RKO (cell line): ENCODE results near the gene PAX5.

Source experiments
- DNase-seq: peaks from one replicate; pipeline ENCODE4 v3.0.0-alpha.2; 2016; ENCODE audit warnings: low spot score

PAX5 gene

DNA sequence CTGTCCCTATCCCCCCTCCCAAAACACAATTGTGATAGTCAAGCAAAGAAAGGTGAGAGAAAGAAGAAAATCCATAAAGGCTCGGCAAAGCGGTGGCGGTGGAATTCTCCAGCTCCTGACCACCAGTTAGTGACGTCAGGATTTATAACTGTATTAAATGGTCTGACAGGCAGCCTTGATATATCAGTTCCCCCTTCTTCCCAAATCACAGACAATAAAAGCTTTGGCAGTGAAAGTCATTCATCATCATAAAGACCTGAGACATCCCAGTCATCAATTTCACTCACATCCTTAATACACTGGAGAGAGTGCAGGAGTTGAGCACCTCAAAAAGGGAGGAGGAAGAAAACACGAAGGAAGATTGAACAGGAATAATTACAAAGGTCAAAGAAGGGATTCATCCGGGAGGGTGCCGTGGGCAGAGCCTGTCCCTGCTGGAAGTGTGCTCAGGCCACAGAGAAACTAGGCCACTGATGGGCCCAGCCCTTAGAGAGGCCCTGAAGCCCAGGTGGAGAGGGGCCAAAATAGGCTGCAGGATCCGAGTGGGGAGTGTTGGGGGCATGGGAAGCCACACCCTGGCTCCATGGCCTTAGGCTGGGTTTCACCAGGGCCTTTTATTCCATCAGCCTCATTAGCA, 131.9 kb downstream of the PAX5 start:
- no peak for DNase-seq

DNA sequence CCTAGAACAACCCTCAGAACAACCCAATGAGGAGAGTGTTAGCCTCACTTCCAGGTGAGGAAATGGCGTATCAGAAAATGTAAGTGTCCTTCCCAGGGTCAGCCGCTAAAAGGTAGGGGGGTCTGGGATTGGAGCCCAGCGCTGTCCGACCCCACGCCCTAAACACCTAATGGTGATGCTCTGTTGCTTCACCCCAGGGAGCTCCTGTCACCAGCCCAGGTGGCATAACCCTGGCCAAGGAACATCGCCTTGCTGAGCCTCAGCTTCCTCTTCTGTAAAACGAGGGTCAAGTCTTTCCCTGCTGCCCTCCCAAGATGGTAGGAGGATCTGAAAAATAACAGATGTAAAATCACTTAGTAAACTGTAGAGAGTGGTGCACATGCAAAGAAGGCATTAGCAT, 132.5 kb downstream of the PAX5 start:
- DNase-seq, result no peak

DNA sequence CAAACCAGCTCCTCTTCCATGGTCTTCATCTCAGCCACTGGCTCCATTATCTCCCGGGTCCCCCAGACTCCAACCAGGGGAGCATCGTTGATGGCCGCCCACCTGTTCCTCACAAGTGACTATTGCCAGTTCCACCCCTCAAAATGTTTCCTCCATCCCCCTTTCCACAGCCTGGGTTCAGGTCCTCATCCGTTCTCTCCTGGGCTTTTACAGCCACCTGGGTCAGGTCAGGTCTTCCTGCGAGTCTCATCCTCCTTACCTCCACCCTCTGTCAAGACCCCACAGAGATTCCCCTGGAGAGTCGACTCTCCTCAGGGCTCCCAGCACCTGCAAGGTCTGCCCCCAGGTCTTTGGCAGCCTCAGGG, 133.2 kb downstream of the PAX5 start:
- DNase-seq, result no peak

DNA sequence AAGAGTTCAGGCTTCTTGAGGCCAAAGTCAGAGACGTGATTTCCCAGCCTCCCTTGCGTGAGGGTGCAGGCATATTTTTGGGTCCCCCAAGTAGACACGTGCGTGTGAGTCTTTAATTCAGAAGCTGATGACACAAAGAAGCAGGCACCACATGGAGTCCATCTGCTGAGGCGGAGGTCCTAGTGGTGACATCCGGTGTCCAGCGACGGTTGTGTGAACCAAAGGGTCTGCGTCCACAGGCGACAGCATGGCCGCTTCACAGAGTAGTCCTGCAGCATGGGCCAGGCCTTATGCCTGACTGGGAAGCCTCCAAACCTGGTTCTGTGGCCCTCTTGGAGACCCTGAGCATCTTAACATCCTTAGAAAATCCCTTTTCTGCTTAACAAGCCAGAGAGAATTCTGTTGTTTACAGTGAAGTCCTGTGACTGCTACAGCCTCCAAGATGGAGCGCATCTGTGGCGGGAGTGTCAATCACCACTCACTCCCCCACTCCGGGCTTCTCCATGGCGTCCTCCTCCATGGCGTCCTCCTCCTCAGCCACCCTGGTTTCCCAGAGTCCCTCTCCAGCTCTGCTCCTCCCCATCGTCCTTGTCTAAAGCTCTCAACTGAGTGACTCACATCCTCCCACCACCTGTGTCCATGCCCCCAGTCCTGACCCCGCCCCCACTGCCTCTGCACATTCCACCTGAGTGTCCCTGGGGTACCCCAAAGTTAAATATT, 133.8 kb downstream of the PAX5 start:
- no peak for DNase-seq

DNA sequence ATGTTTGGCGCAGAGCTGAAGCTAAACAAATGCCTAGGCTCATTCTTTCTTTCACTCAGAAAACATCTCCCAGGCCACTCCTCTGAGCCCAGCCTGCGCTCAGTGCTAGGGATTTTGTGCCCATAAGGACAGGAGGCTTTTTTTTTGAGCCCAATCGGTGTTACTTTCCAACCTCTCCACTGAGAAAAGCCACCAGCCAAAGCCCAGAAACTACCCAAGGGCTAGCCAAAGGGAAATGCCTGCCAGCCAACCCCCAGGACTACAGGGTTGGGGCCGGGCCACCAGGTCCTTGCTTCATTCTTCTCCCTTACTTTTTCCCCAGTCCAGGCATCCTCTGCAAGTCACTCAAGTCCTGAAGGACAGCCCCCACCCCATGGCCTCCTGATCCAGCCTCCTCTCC, 134.7 kb downstream of the PAX5 start:
- DNase-seq, result no peak

DNA sequence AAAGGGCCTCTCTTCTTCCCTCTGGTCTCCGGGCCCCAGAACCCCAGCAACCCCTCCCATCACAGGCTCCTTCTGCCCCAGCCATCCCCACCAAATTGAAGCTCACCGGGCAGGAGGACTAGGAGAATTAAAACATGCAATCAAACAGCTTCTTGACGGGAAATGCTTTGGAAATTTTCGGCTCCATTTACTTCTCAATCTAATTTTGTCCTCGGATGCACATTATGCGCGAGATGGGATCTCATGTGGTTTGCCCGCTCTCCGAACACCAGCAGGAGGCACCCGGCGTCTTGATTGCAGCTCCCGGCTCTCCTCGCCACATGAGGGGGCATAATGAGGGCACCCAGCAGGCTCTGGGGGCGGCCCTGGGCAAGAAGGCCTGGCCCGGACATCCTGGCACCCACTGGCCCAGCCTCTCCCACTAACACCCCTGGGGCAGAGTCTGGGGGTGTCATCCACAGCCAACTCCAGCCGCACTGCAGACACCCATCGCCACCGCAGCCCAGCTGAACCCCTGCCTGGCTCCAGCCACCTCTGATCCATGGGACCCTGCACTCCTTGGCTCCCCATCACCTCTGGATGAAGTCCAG, 135.5 kb downstream of the PAX5 start:
- DNase-seq, result no peak

DNA sequence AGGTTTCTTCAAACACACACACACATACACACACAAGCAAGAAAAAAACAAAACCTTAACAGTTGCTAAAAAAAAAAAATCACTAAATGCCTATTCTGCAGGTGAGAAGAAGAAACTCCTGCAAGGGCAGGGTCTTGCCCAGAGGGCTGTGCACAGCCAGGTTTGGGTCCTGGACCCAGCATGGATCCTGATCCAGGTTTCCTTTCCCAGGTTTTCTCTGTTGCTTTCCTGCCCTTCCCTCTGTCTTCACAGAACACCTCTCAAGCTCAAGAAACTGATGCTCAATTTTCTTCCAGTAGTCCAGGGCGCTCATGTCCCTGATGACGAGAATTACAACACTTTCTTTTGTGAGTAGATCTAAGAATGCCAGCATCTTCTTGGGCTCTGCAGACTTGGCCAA, 136.6 kb downstream of the PAX5 start:
- no peak for DNase-seq

DNA sequence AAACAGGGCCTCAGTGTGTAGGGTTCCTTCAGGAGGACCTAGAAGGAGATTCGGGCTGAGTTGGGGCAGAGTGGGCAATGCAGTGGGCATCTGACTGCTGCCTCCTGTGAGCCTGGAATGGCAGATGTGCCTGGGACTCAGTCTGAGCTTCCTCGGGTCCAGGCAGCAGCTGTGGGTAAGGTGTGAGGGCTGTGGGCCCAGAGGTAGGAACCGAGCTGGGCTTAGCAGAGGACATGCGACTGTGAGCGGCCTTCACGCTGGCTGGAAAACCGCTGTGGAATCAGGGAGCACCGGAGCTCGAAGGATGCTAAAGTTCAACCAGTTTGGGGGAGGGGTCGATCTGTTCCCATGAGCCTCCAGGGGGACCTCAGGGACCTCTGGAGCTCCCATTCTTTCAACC, 137.0 kb downstream of the PAX5 start:
- no peak for DNase-seq

DNA sequence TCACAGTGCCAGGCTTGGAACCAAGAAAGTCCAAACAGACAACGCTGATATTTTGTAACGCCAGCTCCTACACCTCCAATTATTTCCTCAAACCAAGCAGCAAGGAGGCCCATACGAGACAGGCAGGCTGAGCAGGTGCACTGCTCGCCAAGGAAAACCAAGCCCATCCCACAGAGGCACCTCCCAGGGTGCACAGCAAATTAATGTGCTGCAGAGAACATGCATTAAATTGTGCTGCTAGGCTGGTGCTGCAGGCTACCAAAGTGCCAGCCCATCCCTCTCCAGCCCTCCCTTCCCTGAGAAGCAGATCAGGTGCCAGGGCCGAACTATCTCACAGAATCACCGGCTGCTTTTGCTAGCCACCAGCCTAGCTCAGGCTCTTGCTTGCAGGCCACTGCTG, 137.8 kb downstream of the PAX5 start:
- no peak for DNase-seq

DNA sequence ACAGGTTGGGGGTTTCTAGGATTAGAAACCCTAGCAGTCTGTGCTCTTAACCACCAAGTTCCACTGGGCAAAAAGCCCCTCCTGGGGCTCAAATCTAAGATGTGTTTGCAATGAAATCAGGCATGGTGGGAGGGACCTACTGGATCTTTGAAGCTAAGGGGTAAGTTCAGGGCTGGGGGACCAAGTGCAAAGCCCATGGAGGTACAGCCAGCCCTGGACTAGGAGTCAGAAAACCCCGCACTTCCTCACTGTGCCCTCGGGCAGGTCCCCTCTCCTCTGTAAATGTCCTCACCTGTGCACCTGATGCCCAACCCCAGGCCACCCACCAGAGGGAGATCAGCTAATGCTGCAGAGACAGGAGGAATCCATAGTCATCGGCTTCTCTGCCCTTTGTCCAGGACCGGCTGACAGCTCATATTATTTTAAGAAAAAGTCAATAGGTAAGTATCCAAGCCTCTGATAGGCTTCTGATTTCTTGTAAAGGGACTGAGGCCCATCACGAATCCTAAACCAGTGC, 138.3 kb downstream of the PAX5 start:
- no peak for DNase-seq

DNA sequence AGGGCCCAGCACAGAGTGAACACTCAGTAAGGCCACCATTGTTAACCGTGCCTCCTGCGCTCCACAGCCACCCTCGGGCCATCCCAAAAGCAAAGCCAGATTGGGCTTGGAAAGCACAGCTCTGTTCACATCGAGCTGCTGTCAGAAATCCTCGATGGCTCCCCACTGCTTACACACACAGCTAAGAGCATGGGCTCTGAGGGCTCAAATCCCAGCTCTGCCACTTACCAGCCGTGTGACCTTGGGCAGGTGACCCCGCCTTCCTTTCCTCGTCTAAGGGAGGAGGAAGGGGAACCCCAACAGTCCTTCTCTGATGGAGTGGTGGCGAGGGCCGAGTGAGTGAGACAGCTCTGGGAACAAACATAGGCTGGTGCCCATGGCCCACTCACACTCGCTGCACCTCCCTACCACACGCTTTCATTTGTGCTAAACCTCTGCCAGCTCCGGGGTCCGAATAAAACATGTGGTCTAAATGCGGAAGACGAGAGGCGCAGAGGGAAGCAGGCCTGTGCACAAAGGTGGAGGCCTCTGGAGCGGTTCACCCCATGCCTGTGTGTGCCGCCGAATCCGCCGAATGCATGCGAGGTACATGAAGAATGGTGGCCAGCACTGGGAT, 139.3 kb downstream of the PAX5 start:
- DNase-seq, result no peak

DNA sequence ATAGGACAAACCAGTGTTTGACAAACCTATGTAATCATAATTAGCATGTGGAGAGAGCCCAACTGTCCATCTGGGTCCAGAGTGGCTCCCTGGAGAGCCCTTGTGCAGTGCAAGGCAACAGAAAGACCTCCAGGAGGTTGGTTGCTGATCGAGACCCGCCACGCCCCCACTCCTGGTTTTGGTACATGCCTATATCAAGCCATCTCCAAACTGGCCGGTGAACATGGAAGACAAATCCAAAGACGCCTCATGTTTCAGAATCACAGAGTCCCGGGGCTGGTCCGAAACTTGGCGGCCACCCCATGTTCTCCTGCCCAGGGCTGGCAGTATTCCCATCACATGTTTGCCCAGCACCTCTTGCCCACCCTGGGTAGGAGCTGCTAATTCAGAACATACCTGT, 140.2 kb downstream of the PAX5 start:
- DNase-seq, result no peak

DNA sequence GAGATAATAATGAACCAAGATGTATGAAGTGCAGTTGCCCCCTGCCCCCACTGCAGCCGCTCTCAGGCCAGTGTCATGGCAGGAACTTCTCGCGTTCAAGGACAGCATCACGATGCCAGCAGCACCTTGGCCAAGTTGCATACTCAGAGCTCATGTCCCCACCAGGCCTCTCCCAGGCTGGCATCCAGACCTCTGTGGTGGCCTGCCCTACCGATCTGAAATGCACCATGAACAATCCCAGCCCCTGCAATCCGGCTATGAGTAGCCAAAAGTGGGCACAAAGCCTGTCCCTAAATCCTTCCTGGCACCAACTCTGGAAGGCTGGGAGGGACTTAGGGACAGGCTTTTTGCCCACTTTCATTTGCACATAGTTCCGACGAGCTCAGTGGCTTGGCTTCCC, 140.9 kb downstream of the PAX5 start:
- no peak for DNase-seq

DNA sequence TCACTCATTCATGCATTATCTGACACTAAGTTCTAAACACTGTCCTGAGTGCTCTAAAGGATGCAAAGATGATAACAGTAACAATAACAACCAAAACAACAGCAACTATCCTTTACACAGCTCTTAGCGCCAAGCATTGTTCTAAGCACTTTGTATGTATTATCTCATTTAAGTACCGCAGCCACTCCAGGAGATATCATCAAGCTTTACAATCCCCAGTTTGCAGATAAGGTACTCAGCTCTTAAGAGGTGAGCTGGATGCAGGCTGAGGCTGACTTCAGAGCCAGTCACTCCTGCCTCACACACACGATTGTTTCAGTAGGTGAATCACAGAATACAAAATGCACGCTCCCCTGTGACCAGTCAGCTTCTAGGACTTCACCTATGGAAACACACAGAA, 141.8 kb downstream of the PAX5 start:
- DNase-seq, result no peak

DNA sequence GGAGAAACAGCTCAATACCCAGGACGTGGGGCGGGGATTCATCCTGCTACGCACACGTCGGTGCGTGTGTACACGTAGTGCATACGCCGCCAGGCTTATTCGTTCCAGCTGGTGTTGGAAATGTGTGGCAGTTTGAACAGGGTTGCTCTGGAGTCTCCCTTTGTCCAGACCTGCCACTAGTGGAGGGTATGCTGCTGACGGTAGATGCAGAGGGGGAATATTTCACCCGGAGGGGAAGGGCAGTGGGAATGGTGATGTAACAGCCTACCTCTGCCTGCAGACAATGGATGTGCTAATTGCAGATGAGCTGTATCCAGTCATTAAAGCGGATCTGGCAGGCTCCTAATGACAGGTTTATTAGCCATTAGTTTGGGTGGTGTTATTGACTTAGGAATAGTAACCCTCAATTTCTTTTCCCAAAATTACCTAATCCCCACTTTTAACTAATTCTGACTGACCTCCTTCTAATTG, 142.7 kb downstream of the PAX5 start:
- no peak for DNase-seq

DNA sequence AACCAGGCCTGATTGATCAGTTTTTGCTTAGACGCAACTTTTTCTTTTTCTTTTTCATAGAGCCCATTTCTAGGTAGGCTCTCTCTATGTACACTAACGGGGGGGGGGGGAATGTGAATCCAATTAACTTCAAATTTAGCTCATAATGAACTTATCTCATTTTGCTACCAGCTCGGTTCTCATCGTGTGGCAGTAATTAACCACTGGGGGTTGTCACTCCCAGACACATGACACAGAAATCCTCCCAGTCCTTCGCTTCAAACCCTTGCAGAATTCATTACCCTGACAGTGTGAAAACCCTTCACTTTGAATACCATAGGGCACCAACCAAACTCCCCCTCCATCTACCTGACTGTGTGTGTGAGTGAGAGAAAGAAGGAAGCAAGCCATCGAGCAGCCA, 144.2 kb downstream of the PAX5 start:
- DNase-seq, result no peak

DNA sequence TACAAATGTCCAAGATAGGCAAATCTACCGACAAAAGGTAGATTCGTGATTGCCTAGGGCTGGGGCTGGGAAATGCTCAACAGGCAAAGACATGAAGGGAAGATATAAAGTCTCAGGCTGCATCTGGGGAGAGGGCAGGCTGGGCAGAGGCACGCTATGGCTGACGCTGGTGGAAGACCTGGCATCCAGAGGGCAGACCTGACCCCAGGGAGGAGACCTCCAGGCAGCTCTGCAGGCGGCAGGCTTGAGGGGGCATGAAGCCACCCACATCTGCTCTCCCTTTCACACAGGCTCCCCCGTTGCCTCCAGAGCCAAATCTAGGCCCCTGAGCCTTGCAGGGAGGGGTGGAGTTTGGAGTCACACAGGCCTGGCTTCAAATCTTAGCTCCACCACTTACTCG, 145.5 kb downstream of the PAX5 start:
- DNase-seq, result no peak

DNA sequence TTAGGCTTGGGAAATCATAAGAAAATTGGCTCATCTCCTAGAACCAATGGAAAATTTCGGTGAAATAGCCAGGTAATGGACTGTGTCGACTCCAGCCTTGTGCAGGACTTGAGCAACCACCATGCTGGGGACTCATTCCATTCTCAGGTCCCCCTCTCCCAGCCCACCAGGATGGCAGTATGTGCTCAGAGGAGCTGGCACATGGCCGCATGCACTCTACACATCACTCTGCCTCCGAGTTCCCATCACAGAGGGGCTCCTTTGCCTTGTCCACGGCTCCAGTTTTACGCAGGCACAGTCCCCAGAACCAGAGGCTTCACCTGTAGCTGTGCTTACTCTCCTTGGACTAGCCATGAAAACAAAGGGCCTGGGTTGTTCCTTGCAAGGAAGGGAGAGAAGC, 149.3 kb downstream of the PAX5 start:
- DNase-seq, result no peak

DNA sequence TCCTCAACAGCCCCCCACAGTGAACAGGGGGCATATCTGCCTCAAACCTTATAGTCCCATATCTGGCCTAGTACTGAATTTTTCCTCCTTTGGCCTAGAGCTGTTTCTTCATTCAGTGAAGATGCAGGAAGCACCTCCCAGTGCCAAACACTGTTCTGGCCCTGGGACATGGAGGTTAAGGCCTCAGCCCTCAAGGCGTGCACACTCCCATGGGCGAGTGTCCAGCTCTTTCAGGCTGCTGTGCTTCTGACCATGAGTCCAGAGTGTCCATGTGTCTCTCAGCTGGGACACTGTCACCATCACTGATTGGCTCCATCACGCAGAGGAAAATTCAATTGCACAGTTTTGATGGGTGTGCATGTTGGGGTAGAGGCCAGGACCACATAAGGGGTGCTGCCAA, 151.5 kb downstream of the PAX5 start:
- no peak for DNase-seq

DNA sequence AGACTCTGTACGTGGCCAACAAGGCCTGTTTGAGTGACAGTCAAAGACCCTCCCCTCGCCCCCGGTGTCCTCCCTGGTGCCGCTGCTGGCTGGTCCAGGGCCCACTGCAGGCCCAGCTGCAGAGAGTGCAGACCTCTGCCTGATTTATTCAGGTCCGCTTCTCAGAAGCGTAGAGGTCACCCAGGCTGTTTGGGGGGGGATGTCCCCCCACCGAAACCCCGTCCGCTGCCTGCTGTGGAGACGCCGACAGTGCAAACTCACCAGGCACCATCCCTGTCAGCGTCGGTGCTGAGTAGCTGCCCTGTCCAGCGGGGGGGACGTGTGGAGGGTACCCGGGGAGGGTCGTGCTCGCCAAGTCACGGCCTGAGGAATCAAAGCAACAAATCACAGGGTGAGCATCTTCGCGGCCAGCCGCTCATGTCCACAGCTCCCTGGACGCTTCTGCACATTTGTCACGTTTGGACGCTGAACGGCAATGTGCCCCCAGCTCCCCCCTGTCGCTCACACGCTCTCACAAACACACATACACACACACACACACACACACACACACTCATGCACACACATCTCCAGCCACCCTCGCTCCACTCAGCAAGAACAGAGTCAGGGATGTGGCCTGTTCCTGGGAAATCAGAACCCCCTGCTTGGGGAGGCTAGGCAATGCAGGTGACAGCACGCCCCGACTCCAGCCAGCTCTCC, 152.2 kb downstream of the PAX5 start:
- DNase-seq, result no peak

DNA sequence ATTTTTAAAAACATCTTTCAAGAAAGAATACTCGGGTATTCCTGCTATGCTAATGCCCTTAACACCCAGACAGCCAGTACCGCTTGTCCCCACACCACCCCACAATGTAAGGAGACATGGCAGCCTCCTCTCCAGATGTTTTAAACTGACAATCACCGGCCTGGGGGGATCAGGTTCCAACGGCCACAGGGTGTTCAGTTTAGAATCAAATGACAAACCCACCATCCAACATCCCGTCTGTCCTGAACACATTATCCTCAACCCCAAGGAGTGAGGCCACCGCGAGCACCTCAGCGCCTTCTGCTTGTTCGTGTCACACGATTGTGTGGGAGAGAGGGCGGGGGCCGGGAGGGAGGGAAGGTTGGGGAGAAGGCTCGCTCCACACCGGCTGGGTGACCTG, 152.8 kb downstream of the PAX5 start:
- no peak for DNase-seq

DNA sequence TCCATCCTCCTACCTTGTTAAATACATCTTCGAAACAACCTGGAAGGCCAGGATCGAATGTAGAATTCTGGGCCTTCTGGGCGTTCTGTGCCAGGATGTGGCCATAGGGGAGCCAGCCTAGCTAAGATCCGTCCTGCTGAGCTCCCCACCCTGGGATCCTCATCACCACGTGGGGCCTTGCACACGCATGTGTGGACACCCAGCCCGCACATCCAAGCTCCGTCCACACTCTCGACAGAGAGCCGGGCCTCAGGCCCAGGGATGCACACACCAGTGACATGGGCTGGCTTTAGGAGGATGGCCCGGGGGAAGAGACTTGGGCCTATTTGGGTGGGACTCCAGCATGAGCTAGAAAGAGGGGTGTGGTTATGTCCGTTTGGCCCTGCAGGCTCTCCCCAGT, 154.0 kb downstream of the PAX5 start:
- no peak for DNase-seq
